Measurements from ENCODE around the gene CTNNA2. TPM values are rescaled to one million over a fixed set of nuclear protein-coding genes. Genes with fewer than 3 reads are reported as not detected.

CTNNA2 gene
- total RNA-seq, 1 donor from 2014 or later = not detected

GRCh38 chr2:80303006-80303908 is 790.4 kb downstream of the CTNNA2 start:
- no peak overlapping the region for H3K4me3 ChIP-seq
- no peaks in the 10 kb centered on the region for H3K36me3 ChIP-seq
- H3K9me3 ChIP-seq = no peaks in the 10 kb centered on the region
- ATAC-seq (peak; percentile 33), DNase-seq (no peak)
- peaks cover 56% of the 10 kb centered on the region for H3K27me3 ChIP-seq
- intact Hi-C loops (cut with DNase I) = no loop called here
- no peak overlapping the region for H3K27ac ChIP-seq
- no peak for TF ChIP-seq CTCF (IDR thresholded peaks at IDR 0.05)
- peaks cover 12% of the 10 kb centered on the region for H3K4me1 ChIP-seq

- H3K36me3 ChIP-seq = no peaks in the 10 kb centered on the region
- DNase-seq = peak; percentile 60
- intact Hi-C loops (cut with DNase I) = no loop called here
- peaks cover 12% of the 10 kb centered on the region for H3K4me1 ChIP-seq
- no peak within 1 kb of the TSS for H3K27ac ChIP-seq
- no peaks in the 10 kb centered on the region for H3K9me3 ChIP-seq
- peaks cover 56% of the 10 kb centered on the region for H3K27me3 ChIP-seq
- no peak for TF ChIP-seq CTCF (IDR thresholded peaks at IDR 0.05)
- H3K4me3 ChIP-seq = peak within 1 kb of the TSS; percentile 12
- peak; percentile 58 for ATAC-seq
Measured at GRCh38 chr2:80303909-80304837, 791.3 kb downstream of the CTNNA2 start, which contains the start of gene LRRTM1. LRRTM1 (minus strand) TSS chr2:80304752; CDS start chr2:80303819, 933 bp downstream.

- DNase-seq (no peak), ATAC-seq (peak; percentile 72)
- H3K4me1 ChIP-seq = no peaks in the 10 kb centered on the region
- no peak for TF ChIP-seq CTCF (IDR thresholded peaks at IDR 0.05)
- peaks cover 1% of the 10 kb centered on the region for H3K27me3 ChIP-seq
- intact Hi-C loops (cut with DNase I) = no loop called here
- H3K27ac ChIP-seq = no peak overlapping the region
- H3K36me3 ChIP-seq = no peaks in the 10 kb centered on the region
- H3K9me3 ChIP-seq = no peaks in the 10 kb centered on the region
- H3K4me3 ChIP-seq = no peak overlapping the region
Measured at GRCh38 chr2:80311304-80311703, 798.5 kb downstream of the CTNNA2 start.

- Histone ChIP-seq H3K27ac (no peak overlapping the region), H3K9me3 (no peaks in the 10 kb centered on the region), H3K27me3 (no peaks in the 10 kb centered on the region), H3K4me1 (no peaks in the 10 kb centered on the region), H3K4me3 (no peak overlapping the region), H3K36me3 (no peaks in the 10 kb centered on the region)
- no peak for TF ChIP-seq CTCF (IDR thresholded peaks at IDR 0.05)
- ATAC-seq (no peak), DNase-seq (no peak)
- intact Hi-C loops (cut with DNase I) = no loop called here
Measured at GRCh38 chr2:80312282-80312839, 799.5 kb downstream of the CTNNA2 start.

- intact Hi-C loops (cut with DNase I) = no loop called here
- ATAC-seq (no peak), DNase-seq (no peak)
- H3K4me3 ChIP-seq = no peak overlapping the region
- H3K4me1 ChIP-seq = no peaks in the 10 kb centered on the region
- H3K9me3 ChIP-seq = no peaks in the 10 kb centered on the region
- H3K27ac ChIP-seq = no peak overlapping the region
- H3K27me3 ChIP-seq = peaks cover 12% of the 10 kb centered on the region
- H3K36me3 ChIP-seq = no peaks in the 10 kb centered on the region
- TF ChIP-seq CTCF (IDR thresholded peaks at IDR 0.05) = no peak
Measured at GRCh38 chr2:80322311-80322920, 809.6 kb downstream of the CTNNA2 start.

Data from upper lobe of right lung (tissue), 1 donor.